NB4 (cell line): Measurements from ENCODE around the gene INTS12.
"Not testable (repeated sequence)": the region's sequence is repeated elsewhere in the genome, so short reads cannot be mapped to it uniquely, and the experiment has no call there.

Source experiments
- MYC ChIP-seq: IDR thresholded peaks from 2 replicates; pipeline ENCODE4 v1.6.1; 2011; ENCODE audit warnings: low read depth, low read length
- TF ChIP-seq, protein P1 (sequence below): IDR thresholded peaks from one replicate; pipeline ENCODE4 v1.5.1; 2012; ENCODE audit warnings: low read depth, low read length

DNA sequence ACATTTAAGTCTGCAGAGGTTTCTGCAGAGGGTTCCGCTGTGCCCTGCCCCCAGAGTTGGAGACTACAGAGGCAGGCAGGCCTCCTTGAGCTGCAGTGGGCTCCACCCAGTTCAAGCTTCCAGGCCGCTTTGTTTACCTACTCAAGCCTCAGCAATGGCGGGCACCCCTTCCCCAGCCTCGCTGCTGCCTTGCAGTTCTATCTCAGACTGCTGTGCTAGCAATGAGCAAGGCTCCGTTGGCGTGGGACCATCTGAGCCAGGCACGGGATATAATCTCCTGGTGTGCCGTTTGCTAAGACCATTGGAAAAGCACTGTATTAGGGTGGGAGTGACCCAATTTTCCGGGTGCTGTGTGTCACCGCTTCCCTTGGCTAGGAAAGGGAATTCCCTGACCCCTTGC, 26.7 kb upstream of the INTS12 start:
- TF ChIP-seq, protein P1, sequence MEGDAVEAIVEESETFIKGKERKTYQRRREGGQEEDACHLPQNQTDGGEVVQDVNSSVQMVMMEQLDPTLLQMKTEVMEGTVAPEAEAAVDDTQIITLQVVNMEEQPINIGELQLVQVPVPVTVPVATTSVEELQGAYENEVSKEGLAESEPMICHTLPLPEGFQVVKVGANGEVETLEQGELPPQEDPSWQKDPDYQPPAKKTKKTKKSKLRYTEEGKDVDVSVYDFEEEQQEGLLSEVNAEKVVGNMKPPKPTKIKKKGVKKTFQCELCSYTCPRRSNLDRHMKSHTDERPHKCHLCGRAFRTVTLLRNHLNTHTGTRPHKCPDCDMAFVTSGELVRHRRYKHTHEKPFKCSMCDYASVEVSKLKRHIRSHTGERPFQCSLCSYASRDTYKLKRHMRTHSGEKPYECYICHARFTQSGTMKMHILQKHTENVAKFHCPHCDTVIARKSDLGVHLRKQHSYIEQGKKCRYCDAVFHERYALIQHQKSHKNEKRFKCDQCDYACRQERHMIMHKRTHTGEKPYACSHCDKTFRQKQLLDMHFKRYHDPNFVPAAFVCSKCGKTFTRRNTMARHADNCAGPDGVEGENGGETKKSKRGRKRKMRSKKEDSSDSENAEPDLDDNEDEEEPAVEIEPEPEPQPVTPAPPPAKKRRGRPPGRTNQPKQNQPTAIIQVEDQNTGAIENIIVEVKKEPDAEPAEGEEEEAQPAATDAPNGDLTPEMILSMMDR = not testable (repeated sequence)
- not testable (repeated sequence) for TF ChIP-seq MYC
